Measurements from ENCODE around the gene TRIM67.

GRCh38 chr1:231157311-231157710, 4.5 kb upstream of the TRIM67 start:
- TF ChIP-seq ZNF558 (tag by site-specific recombination; IDR thresholded peaks at IDR 0.05) (no peak), CTCF (tag by site-specific recombination; IDR thresholded peaks at IDR 0.05) (no peak), ZBTB7A (tag by site-specific recombination; IDR thresholded peaks at IDR 0.05; ENCODE audit: low read depth) (no peak), ZBTB21 (tag by site-specific recombination; IDR thresholded peaks at IDR 0.05) (no peak), ZNF266 (tag by site-specific recombination; IDR thresholded peaks at IDR 0.05; ENCODE audit: low read depth) (no peak)
